Measurements from ENCODE around the gene PRKCD. TPM values are rescaled to one million over a fixed set of nuclear protein-coding genes. Genes with fewer than 3 reads are reported as not detected.
A peak's percentile ranks its signal among the peaks of the same experiment; 100 is the strongest.

Gene PRKCD
- total RNA-seq, 1 experiment from 2014 or later, result 22.7 TPM

- no peaks in the 10 kb centered on the region for H3K9me3 ChIP-seq (ENCODE audit: low read length)
- no peak for DNase-seq
- no peaks in the 10 kb centered on the region for H4K20me1 ChIP-seq (ENCODE audit: insufficient read depth, low read depth, low read length)
- H2AFZ ChIP-seq (ENCODE audit: low read length), result no peak overlapping the region
- no peaks in the 10 kb centered on the region for H3K79me2 ChIP-seq (ENCODE audit: low read length)
- no peaks in the 10 kb centered on the region for H3K27me3 ChIP-seq (ENCODE audit: low read length)
- no peaks in the 10 kb centered on the region for H3K9me2 ChIP-seq (replicated peaks; ENCODE audit: insufficient read depth, low read length)
- H3K27ac ChIP-seq (ENCODE audit: low read length), result no peak overlapping the region
- H3K4me3 ChIP-seq (ENCODE audit: low read length), result no peak overlapping the region
- peaks cover 49% of the 10 kb centered on the region for H3K36me3 ChIP-seq (ENCODE audit: insufficient read depth, low read length)
- H3K9ac ChIP-seq (ENCODE audit: low read length), result no peak overlapping the region
- no peak overlapping the region for H3K4me2 ChIP-seq (ENCODE audit: low read depth, low read length, poor library complexity, severe bottlenecking)
- H3K4me1 ChIP-seq (ENCODE audit: low read length), result 0 out of 2 replicates have a peak, but pooled peaks cover 6% of the 10 kb centered on the region
These were observed 38.6 kb upstream of the PRKCD start for GRCh38 chr3:53122255-53122932.

GRCh38 chr3:53122933-53123305 is 38.1 kb upstream of the PRKCD start:
- Histone ChIP-seq H3K9ac (ENCODE audit: low read length) (no peak overlapping the region), H3K36me3 (ENCODE audit: insufficient read depth, low read length) (peaks cover 46% of the 10 kb centered on the region), H3K9me3 (ENCODE audit: low read length) (no peaks in the 10 kb centered on the region), H3K27ac (ENCODE audit: low read length) (no peak overlapping the region), H3K27me3 (ENCODE audit: low read length) (no peaks in the 10 kb centered on the region), H2AFZ (ENCODE audit: low read length) (no peak overlapping the region), H3K4me1 (ENCODE audit: low read length) (0 out of 2 replicates have a peak, but pooled peaks cover 6% of the 10 kb centered on the region), H3K79me2 (ENCODE audit: low read length) (no peaks in the 10 kb centered on the region), H3K4me3 (ENCODE audit: low read length) (no peak overlapping the region), H4K20me1 (ENCODE audit: insufficient read depth, low read depth, low read length) (no peaks in the 10 kb centered on the region), H3K4me2 (ENCODE audit: low read depth, low read length, poor library complexity, severe bottlenecking) (no peak overlapping the region), H3K9me2 (replicated peaks; ENCODE audit: insufficient read depth, low read length) (no peaks in the 10 kb centered on the region)
- DNase-seq, result no peak

GRCh38 chr3:53123510-53123909 is 37.5 kb upstream of the PRKCD start:
- Histone ChIP-seq H3K4me2 (ENCODE audit: low read depth, low read length, poor library complexity, severe bottlenecking) (no peak overlapping the region), H3K9ac (ENCODE audit: low read length) (no peak overlapping the region), H3K9me3 (ENCODE audit: low read length) (no peaks in the 10 kb centered on the region)

GRCh38 chr3:53123953-53124352 is 37.1 kb upstream of the PRKCD start:
- Histone ChIP-seq H3K4me1 (ENCODE audit: low read length) (peaks cover 11% of the 10 kb centered on the region), H3K4me3 (ENCODE audit: low read length) (no peak overlapping the region), H4K20me1 (ENCODE audit: insufficient read depth, low read depth, low read length) (no peaks in the 10 kb centered on the region), H3K79me2 (ENCODE audit: low read length) (peaks cover 9% of the 10 kb centered on the region), H3K36me3 (ENCODE audit: insufficient read depth, low read length) (peaks cover 37% of the 10 kb centered on the region; the same call in 1 of the 2 replicates), H3K9ac (ENCODE audit: low read length) (no peak overlapping the region), H3K9me3 (ENCODE audit: low read length) (no peaks in the 10 kb centered on the region), H3K27me3 (ENCODE audit: low read length) (no peaks in the 10 kb centered on the region), H3K9me2 (replicated peaks; ENCODE audit: insufficient read depth, low read length) (no peaks in the 10 kb centered on the region), H2AFZ (ENCODE audit: low read length) (no peak overlapping the region), H3K4me2 (ENCODE audit: low read depth, low read length, poor library complexity, severe bottlenecking) (no peak overlapping the region), H3K27ac (ENCODE audit: low read length) (no peak overlapping the region)
- no peak for DNase-seq

More at GRCh38 chr3:53123510-53123909, 37.5 kb upstream of the PRKCD start:
- Histone ChIP-seq H3K9me2 (replicated peaks; ENCODE audit: insufficient read depth, low read length) (no peaks in the 10 kb centered on the region), H3K79me2 (ENCODE audit: low read length) (peaks cover 5% of the 10 kb centered on the region), H3K4me3 (ENCODE audit: low read length) (no peak overlapping the region), H2AFZ (ENCODE audit: low read length) (no peak overlapping the region), H3K27me3 (ENCODE audit: low read length) (no peaks in the 10 kb centered on the region), H4K20me1 (ENCODE audit: insufficient read depth, low read depth, low read length) (no peaks in the 10 kb centered on the region), H3K27ac (ENCODE audit: low read length) (no peak overlapping the region), H3K36me3 (ENCODE audit: insufficient read depth, low read length) (peaks cover 40% of the 10 kb centered on the region), H3K4me1 (ENCODE audit: low read length) (peaks cover 6% of the 10 kb centered on the region; the same call in 1 of the 2 replicates)
- DNase-seq, result no peak

- no peaks in the 10 kb centered on the region for H3K9me3 ChIP-seq (ENCODE audit: low read length)
- peaks cover 23% of the 10 kb centered on the region; the same call in 1 of the 2 replicates for H3K36me3 ChIP-seq (ENCODE audit: insufficient read depth, low read length)
- no peak overlapping the region for H3K27ac ChIP-seq (ENCODE audit: low read length)
- DNase-seq, result no peak
- peaks cover 22% of the 10 kb centered on the region for H3K79me2 ChIP-seq (ENCODE audit: low read length)
- H3K9ac ChIP-seq (ENCODE audit: low read length), result no peak overlapping the region
- H4K20me1 ChIP-seq (ENCODE audit: insufficient read depth, low read depth, low read length), result no peaks in the 10 kb centered on the region
- no peak overlapping the region for H2AFZ ChIP-seq (ENCODE audit: low read length)
- no peaks in the 10 kb centered on the region for H3K27me3 ChIP-seq (ENCODE audit: low read length)
- peaks cover 26% of the 10 kb centered on the region for H3K4me1 ChIP-seq (ENCODE audit: low read length)
- no peaks in the 10 kb centered on the region for H3K9me2 ChIP-seq (replicated peaks; ENCODE audit: insufficient read depth, low read length)
- no peak overlapping the region for H3K4me3 ChIP-seq (ENCODE audit: low read length)
- H3K4me2 ChIP-seq (ENCODE audit: low read depth, low read length, poor library complexity, severe bottlenecking), result no peak overlapping the region
These were observed 34.4 kb upstream of the PRKCD start for GRCh38 chr3:53126601-53127000.

- no peaks in the 10 kb centered on the region for H3K9me2 ChIP-seq (replicated peaks; ENCODE audit: insufficient read depth, low read length)
- no peak overlapping the region for H2AFZ ChIP-seq (ENCODE audit: low read length)
- H3K79me2 ChIP-seq (ENCODE audit: low read length), result peaks cover 22% of the 10 kb centered on the region
These were observed 31.7 kb upstream of the PRKCD start for GRCh38 chr3:53129344-53129743.

GRCh38 chr3:53130179-53131061 is 30.6 kb upstream of the PRKCD start, which contains the start of gene RFT1:
RFT1 (minus strand) TSS chr3:53130435; CDS start chr3:53130400, 35 bp downstream.
- Histone ChIP-seq H3K4me3 (ENCODE audit: low read length) (peak within 1 kb of the TSS; percentile 91), H3K36me3 (ENCODE audit: insufficient read depth, low read length) (peaks cover 6% of the 10 kb centered on the region; the same call in 1 of the 2 replicates), H3K4me1 (ENCODE audit: low read length) (peaks cover 30% of the 10 kb centered on the region), H3K4me2 (ENCODE audit: low read depth, low read length, poor library complexity, severe bottlenecking) (peak within 1 kb of the TSS; percentile 95), H3K27me3 (ENCODE audit: low read length) (no peaks in the 10 kb centered on the region), H4K20me1 (ENCODE audit: insufficient read depth, low read depth, low read length) (no peaks in the 10 kb centered on the region), H3K9me3 (ENCODE audit: low read length) (no peaks in the 10 kb centered on the region), H3K27ac (ENCODE audit: low read length) (peak within 1 kb of the TSS; percentile 59), H3K9ac (ENCODE audit: low read length) (peak within 1 kb of the TSS; percentile 97), H2AFZ (ENCODE audit: low read length) (peak within 1 kb of the TSS; percentile 19; the same call in 1 of the 2 replicates), H3K9me2 (replicated peaks; ENCODE audit: insufficient read depth, low read length) (no peaks in the 10 kb centered on the region), H3K79me2 (ENCODE audit: low read length) (peaks cover 22% of the 10 kb centered on the region)
- DNase-seq, result peak; percentile 99

More at GRCh38 chr3:53129344-53129743, 31.7 kb upstream of the PRKCD start:
- Histone ChIP-seq H4K20me1 (ENCODE audit: insufficient read depth, low read depth, low read length) (no peaks in the 10 kb centered on the region), H3K27me3 (ENCODE audit: low read length) (no peaks in the 10 kb centered on the region), H3K36me3 (ENCODE audit: insufficient read depth, low read length) (peaks cover 9% of the 10 kb centered on the region; the same call in 1 of the 2 replicates), H3K9me3 (ENCODE audit: low read length) (no peaks in the 10 kb centered on the region), H3K9ac (ENCODE audit: low read length) (peak overlapping the region; percentile 97), H3K27ac (ENCODE audit: low read length) (peak overlapping the region; percentile 59; the same call in 1 of the 2 replicates), H3K4me2 (ENCODE audit: low read depth, low read length, poor library complexity, severe bottlenecking) (peak overlapping the region; percentile 95), H3K4me3 (ENCODE audit: low read length) (peak overlapping the region; percentile 91), H3K4me1 (ENCODE audit: low read length) (peaks cover 30% of the 10 kb centered on the region)
- DNase-seq, result peak; percentile 52

GRCh38 chr3:53131096-53131495 is 29.9 kb upstream of the PRKCD start:
- H3K9me2 ChIP-seq (replicated peaks; ENCODE audit: insufficient read depth, low read length), result no peaks in the 10 kb centered on the region
- no peaks in the 10 kb centered on the region for H3K27me3 ChIP-seq (ENCODE audit: low read length)
- peaks cover 22% of the 10 kb centered on the region for H3K79me2 ChIP-seq (ENCODE audit: low read length)
- DNase-seq, result no peak
- no peaks in the 10 kb centered on the region for H3K36me3 ChIP-seq (ENCODE audit: insufficient read depth, low read length)
- peak overlapping the region; percentile 97 for H3K9ac ChIP-seq (ENCODE audit: low read length)
- no peaks in the 10 kb centered on the region for H4K20me1 ChIP-seq (ENCODE audit: insufficient read depth, low read depth, low read length)
- H3K27ac ChIP-seq (ENCODE audit: low read length), result peak overlapping the region; percentile 59
- peak overlapping the region; percentile 95 for H3K4me2 ChIP-seq (ENCODE audit: low read depth, low read length, poor library complexity, severe bottlenecking)
- peak overlapping the region; percentile 19; the same call in 1 of the 2 replicates for H2AFZ ChIP-seq (ENCODE audit: low read length)
- no peaks in the 10 kb centered on the region for H3K9me3 ChIP-seq (ENCODE audit: low read length)
- H3K4me1 ChIP-seq (ENCODE audit: low read length), result peaks cover 30% of the 10 kb centered on the region
- H3K4me3 ChIP-seq (ENCODE audit: low read length), result peak overlapping the region; percentile 91
